HG03354 (cell line): ENCODE data around the gene AGXT.

Experiments
- ATAC-seq: cut with Tn5 transposase; IDR thresholded peaks from one replicate; pipeline ENCODE4 v1.9.1; 2021; ENCODE audit warnings: mild to moderate bottlenecking; ENCODE audit not compliant: unreplicated experiment, poor library complexity, severe bottlenecking

The AGXT gene

DNA sequence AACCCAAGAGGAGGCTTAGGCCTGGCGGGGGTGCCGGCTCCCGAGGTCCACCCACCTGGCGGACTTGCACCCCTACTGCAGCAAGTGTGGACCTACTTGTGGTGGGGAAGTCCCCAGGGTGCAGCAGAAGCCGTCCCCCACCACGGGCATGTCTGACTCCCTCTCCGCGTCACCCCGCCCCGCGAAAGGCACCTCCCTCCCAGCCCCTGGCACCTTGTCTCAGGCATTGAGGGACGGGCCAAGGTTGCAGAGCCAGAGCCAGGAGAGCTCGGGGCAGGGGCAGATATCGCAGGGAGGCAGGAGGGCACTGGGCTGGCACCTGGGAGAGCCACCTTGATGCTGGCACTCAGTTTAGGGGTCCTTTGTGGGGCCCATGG lies 56.6 kb downstream of the AGXT start:
- ATAC-seq: no peak

DNA sequence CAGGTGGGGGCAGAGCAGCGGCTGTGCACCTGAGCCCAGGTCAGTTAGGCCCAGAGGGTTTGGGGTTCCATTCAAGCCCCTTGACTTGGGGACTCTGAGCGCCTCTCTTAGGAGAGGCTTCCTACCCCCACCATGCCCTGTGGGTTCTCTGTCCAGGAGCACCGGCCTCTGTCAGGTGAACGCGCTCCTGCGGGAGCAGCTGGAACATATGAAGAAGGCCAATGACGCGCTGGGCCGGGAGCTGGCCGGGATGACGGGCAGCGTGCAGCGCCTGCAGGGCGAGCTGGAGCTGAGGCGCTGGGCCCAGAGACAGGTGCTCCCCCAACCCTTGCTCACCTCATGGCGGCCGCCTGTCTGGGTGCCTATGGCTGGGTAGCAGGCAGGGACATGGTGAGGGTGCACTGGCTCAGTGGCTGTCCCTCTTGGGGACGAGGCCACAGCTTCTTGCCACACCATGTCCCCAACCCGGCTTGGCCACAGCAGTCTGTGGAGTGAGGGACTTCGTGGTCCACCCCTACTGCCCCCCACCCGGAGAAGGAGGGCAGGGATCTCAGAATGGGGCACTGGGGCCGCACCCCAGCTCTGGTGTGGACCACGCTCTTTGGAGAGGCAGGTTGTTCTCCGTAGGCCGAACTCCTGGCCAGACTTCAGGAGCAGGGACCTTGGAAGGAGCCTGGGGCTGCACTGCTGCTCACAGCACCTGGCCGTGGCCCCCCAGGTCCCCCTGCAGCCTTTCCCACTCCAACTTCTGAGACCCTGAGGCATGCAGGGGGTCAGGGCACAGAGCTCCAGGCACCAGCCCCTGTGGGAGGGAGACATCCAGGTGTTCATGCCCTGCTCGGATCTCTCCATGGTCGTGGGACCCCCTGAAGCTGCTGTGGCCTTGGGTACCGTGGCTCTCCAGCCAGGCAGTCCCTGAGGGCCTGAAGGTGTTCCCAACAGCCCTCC lies 57.2 kb downstream of the AGXT start:
- ATAC-seq: no peak

DNA sequence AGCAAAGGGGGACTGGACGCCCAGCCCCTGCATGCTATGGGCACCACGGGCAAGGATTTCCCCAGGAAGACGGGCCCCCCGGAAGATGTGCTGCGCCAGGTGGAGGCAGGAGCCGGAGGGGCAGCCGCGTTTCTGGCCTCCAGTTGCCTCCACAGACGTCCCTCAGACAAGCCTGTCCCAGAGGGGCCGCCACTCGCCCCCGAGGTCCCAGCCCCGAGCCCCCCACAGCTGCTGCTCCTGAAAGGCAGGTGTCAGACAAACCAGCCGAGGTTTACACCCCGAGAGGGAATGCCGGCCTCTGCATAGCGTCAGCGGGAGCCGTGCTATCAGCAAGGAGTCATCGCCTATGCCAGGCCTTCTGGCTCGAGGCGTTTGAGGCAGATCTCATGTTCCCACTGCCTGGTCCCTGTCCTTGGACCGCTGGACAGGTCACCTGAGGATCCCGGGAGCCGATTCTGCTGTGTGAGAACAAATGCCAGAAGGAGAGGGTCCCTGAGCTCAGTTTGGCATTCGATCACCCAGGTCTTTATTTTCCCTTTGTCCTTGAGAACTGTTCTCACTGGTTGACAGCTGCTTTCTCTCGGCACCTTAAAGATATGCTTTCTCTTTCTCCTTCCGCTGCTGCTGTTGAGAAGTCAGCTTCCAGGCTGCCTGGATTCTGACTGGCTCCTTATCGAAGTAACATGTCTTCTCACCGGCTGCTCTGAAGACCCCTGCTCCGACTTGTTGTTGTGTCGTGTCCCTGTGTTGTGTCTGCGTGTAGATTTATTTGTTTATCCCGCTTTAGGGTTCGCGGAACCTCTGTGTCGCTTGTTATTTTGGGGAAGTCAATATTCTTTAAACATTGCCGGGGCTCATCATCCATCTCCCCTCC lies 58.1 kb downstream of the AGXT start:
- ATAC-seq: no peak

DNA sequence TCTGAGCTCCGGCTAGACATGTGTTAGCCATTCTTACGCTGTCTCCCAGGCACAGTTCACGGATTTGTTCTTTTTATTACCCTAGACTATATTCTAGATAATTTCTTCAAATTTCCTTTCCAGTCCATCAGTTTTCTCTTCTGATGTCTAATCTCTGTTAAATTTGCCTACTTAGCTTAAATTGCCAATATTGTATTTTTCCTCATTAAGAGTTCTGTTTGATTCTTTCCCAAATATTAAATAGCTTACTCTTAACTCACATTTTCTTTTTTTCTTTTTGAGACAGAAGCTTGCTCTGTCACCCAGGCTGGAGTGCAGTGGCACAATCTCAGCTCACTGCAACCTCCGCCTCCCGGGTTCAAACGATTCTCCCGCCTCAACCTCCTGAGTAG lies 58.8 kb downstream of the AGXT start:
- ATAC-seq: no peak

DNA sequence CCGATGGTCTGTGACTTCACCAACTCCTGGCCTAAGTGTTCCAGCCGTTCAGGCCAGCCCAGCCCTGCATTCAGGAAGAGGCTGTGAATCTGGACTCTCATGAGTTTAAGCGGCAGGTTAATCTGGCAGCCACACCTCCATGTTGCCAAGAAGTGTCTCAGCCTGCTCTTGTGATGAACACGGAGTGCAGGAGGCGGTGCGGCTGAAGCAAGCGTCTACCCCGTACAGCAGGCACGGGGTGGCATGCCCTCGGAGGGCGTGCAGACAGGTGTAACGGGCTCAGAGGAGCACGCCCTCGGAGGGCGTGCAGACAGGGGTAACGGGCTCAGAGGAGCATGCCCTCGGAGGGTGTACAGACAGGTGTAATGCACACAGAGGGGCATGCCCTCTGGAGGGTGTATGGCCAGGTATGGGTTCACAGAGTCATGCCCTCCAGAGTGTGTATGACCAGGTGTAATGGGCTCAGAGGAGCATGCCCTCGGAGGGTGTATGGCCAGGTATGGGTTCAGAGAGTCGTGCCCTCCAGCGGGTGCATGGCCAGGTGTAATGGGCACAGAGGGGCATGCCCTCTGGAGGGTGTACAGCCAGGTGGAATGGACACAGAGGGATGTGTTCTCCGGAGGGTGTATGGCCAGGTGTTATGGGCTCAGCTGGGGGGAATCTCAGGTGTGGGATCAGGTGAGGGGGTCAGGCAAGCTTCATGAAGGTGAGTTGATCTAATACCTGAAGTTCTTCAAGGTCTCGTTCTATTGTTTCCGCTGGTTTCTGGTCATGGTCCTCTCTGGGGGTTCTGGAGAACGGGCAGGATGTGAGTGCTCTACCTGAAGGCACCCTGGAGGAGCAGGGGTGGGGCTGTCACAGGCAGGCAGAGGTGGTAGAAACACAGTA lies 60.1 kb downstream of the AGXT start:
- no peak for ATAC-seq

DNA sequence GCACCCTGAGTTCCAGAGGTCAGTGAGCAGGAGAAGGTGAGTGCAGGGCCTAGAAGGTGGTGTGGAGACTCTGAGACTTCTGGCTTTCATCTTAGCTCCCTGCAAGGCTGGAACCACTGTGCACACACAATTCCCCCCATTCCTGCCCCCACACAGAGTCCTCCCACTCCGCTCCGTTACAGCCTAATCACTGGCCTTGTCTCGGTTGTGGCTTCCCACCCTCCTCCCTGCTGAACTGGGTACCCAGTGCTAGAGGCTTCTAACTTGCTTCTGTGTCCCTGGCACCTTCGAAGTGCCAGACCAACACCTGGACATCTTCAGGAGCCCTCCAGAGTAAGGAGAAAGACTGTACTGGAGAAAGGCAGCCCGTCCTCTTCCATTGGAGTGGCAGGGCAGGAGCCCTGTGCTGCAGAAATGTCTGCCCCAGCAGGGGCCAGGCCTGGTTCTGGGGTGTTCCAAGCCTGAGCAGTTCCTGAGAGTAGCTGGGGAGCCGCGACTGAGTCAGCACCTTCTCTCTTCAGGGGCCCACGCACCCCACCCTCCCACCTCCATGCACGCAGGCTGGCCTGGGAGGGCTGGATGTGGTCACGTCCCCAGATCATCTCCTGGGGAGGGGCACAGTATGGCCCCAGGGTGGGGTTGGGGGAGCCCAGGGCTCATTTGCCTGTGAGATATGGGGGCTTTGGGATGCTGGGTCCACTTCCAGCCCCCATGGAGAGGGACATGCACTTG lies 60.9 kb downstream of the AGXT start:
- ATAC-seq: no peak
